HepG2 (cell line): Measurements from ENCODE around the gene NPDC1. TPM values are rescaled to one million over a fixed set of nuclear protein-coding genes. Genes with fewer than 3 reads are reported as not detected.

ENCODE experiments used
- ATF5 ChIP-seq: sonication (generic); formaldehyde crosslinking; IDR thresholded peaks from 2 replicates; pipeline ENCODE4 v1.4.0; 2020; ENCODE audit warnings: mild to moderate bottlenecking, low read depth, missing genetic modification reagents
- HBP1 ChIP-seq: IDR thresholded peaks from 2 replicates; pipeline ENCODE4 v1.6.1; 2016; ENCODE audit warnings: low read depth, control low read depth
- HMG20B ChIP-seq: conservative IDR thresholded peaks from 2 replicates; pipeline ENCODE4 v1.6.1; 2016; ENCODE audit warnings: missing genetic modification reagents, missing compliant biosample characterization
- KDM5B ChIP-seq: sonication (generic); formaldehyde crosslinking; IDR thresholded peaks from 2 replicates; pipeline ENCODE4 v1.4.0; 2020; ENCODE audit warnings: missing genetic modification reagents, mild to moderate bottlenecking, borderline replicate concordance
- MEIS1 ChIP-seq: sonication (generic); formaldehyde crosslinking; IDR thresholded peaks from 2 replicates; pipeline ENCODE4 v1.9.0; 2021; ENCODE audit warnings: mild to moderate bottlenecking, missing genetic modification reagents, moderate library complexity, borderline replicate concordance
- MTF1 ChIP-seq: sonication (generic); formaldehyde crosslinking; IDR thresholded peaks from 2 replicates; pipeline ENCODE4 v1.5.0; 2020; ENCODE audit warnings: missing genetic modification reagents
- NFE2L1 ChIP-seq: sonication (generic); formaldehyde crosslinking; IDR thresholded peaks from 2 replicates; pipeline ENCODE4 v1.4.0; 2020; ENCODE audit warnings: missing genetic modification reagents, mild to moderate bottlenecking, borderline replicate concordance
- NFKB2 ChIP-seq: sonication (generic); formaldehyde crosslinking; IDR thresholded peaks from 2 replicates; pipeline ENCODE4 v1.4.0; 2020; ENCODE audit warnings: missing genetic modification reagents, borderline replicate concordance
- SMC3 ChIP-seq: IDR thresholded peaks from 2 replicates; pipeline ENCODE4 v1.6.1; 2011; ENCODE audit warnings: low read length, improper control_type of control experiment
- SMYD3 ChIP-seq: sonication (generic); formaldehyde crosslinking; IDR thresholded peaks from 2 replicates; pipeline ENCODE4 v1.8.1; 2023; ENCODE audit warnings: mild to moderate bottlenecking, missing genetic modification reagents
- SOX13 ChIP-seq, 3 experiments: fragments of 450-650 bp in 1 of 3; sonication (generic) in 1 of 3; formaldehyde crosslinking in 1 of 3; IDR thresholded peaks in 2 of 3; conservative IDR thresholded peaks in 1 of 3; 2 replicates each; pipeline versions ENCODE4 v1.5.0 to v1.6.1; 2016 to 2020; ENCODE audit warnings: antibody characterized with exemption in 1 of 3, mild to moderate bottlenecking in 1 of 3, missing compliant biosample characterization in 1 of 3, missing genetic modification reagents in 1 of 3, moderate library complexity in 1 of 3
- SOX5 ChIP-seq: IDR thresholded peaks from 2 replicates; pipeline ENCODE4 v1.6.1; 2016; ENCODE audit warnings: borderline replicate concordance
- TIGD3 ChIP-seq: sonication (generic); formaldehyde crosslinking; IDR thresholded peaks from 2 replicates; pipeline ENCODE4 v1.5.1; 2020; ENCODE audit warnings: mild to moderate bottlenecking, missing genetic modification reagents, borderline replicate concordance
- TOE1 ChIP-seq: sonication (generic); formaldehyde crosslinking; IDR thresholded peaks from 2 replicates; pipeline ENCODE4 v1.4.0; 2020; ENCODE audit warnings: mild to moderate bottlenecking, missing genetic modification reagents
- ZFP37 ChIP-seq: sonication (generic); formaldehyde crosslinking; IDR thresholded peaks from 2 replicates; pipeline ENCODE4 v1.4.0; 2020; ENCODE audit warnings: missing genetic modification reagents, borderline replicate concordance
- ZNF230 ChIP-seq: sonication (generic); formaldehyde crosslinking; IDR thresholded peaks from 2 replicates; pipeline ENCODE4 v1.4.0; 2020; ENCODE audit warnings: mild to moderate bottlenecking, missing genetic modification reagents
- ZNF253 ChIP-seq: sonication (generic); formaldehyde crosslinking; IDR thresholded peaks from 2 replicates; pipeline ENCODE4 v1.8.0; 2022; ENCODE audit warnings: mild to moderate bottlenecking, missing genetic modification reagents, borderline replicate concordance
- ZNF256 ChIP-seq: sonication (generic); formaldehyde crosslinking; conservative IDR thresholded peaks from 2 replicates; pipeline ENCODE4 v1.4.0; 2020; ENCODE audit warnings: missing genetic modification reagents
- ZNF280B ChIP-seq: sonication (generic); formaldehyde crosslinking; IDR thresholded peaks from 2 replicates; pipeline ENCODE4 v1.5.0; 2020; ENCODE audit warnings: missing genetic modification reagents, mild to moderate bottlenecking, borderline replicate concordance
- ZNF446 ChIP-seq: sonication (generic); formaldehyde crosslinking; IDR thresholded peaks from 2 replicates; pipeline ENCODE4 v1.5.0; 2020; ENCODE audit warnings: mild to moderate bottlenecking, missing genetic modification reagents
- ZNF543 ChIP-seq: sonication (generic); formaldehyde crosslinking; IDR thresholded peaks from 2 replicates; pipeline ENCODE4 v1.4.0; 2020; ENCODE audit warnings: mild to moderate bottlenecking, missing genetic modification reagents
- ZNF580 ChIP-seq: IDR thresholded peaks from 2 replicates; pipeline ENCODE4 v1.6.1; 2016; ENCODE audit warnings: low read depth, borderline replicate concordance
- ZNF713 ChIP-seq: sonication (generic); formaldehyde crosslinking; IDR thresholded peaks from 2 replicates; pipeline ENCODE4 v1.4.0; 2020; ENCODE audit warnings: mild to moderate bottlenecking, missing genetic modification reagents
- ZNF790 ChIP-seq: sonication (generic); formaldehyde crosslinking; IDR thresholded peaks from 2 replicates; pipeline ENCODE4 v1.8.0; 2022; ENCODE audit warnings: missing genetic modification reagents, mild to moderate bottlenecking, borderline replicate concordance
- polyA plus RNA-seq, 8 experiments: library from polyadenylated mRNA; depleted of rRNA in 3 of 8; stranded (reverse) in 7 of 8; unstranded in 1 of 8; fragments of >200 nt; fragmentation: Illumina TruSeq in 4 of 8; extraction: Trizol in 4 of 8; gene quantifications; 2 replicates each; pipeline versions ENCODE4 v1.2.1 to v1.2.3, GENCODE V29; 2011 to 2016; ENCODE audit warnings: low read depth in 4 of 8, missing spikeins in 1 of 8, mixed read lengths in 1 of 8; ENCODE audit not compliant: insufficient read depth in 1 of 8
- total RNA-seq, 5 experiments: library from RNA; depleted of rRNA; stranded (reverse); fragments of >200 nt; fragmentation: Illumina TruSeq; extraction: Trizol; gene quantifications; 2 replicates each; pipeline ENCODE4 v1.2.3, GENCODE V29; 2016; ENCODE audit warnings: low read depth in 1 of 5

NPDC1 gene
- total and polyA plus RNA-seq, 2 of the 13 experiments (the other 11 are each of a cell fraction or from before 2014, with no cell fraction given), result 0.84 to 5.4 TPM

- TF ChIP-seq ZNF790 (CRISPR knock-in tag) (0 out of 2 replicates have a peak, but pooled peaks have one; percentile 19), ZNF280B (no peak; the same call in 1 of the 2 replicates), HMG20B (CRISPR knock-in tag) (no peak), ZNF230 (CRISPR knock-in tag) (no peak), NFKB2 (0 out of 2 replicates have a peak, but pooled peaks have one; percentile 38), ZNF253 (no peak), MTF1 (CRISPR knock-in tag) (no peak), ATF5 (CRISPR knock-in tag) (no peak), ZNF713 (no peak), ZNF446 (CRISPR knock-in tag) (no peak), NFE2L1 (peak; percentile 9; the same call in 1 of the 2 replicates), ZFP37 (CRISPR knock-in tag) (no peak), TIGD3 (CRISPR knock-in tag) (no peak), ZNF580 (CRISPR knock-in tag) (peak; percentile 32; the same call in 1 of the 2 replicates), SOX5 (CRISPR knock-in tag) (peak; percentile 5; the same call in 1 of the 2 replicates), SOX13 (IDR thresholded peaks at IDR 0.05) (no peak), SOX13 (CRISPR knock-in tag; conservative IDR thresholded peaks at IDR 0.05 in 1 of 2, IDR thresholded peaks at IDR 0.05 in 1 of 2) (no peak), SMC3 (peak; percentile 39; the same call in 1 of the 2 replicates), ZNF256 (CRISPR knock-in tag) (no peak), MEIS1 (CRISPR knock-in tag) (no peak), HBP1 (CRISPR knock-in tag) (no peak), TOE1 (CRISPR knock-in tag) (no peak), KDM5B (CRISPR knock-in tag) (0 out of 2 replicates have a peak, but pooled peaks have one; percentile 82), SMYD3 (CRISPR knock-in tag) (no peak), ZNF543 (CRISPR knock-in tag) (no peak)
Observed at GRCh38 chr9:137067860-137068538, 22.0 kb upstream of the NPDC1 start (continued).
